ENCODE measurements around the gene LRRIQ1. TPM values are rescaled to one million over a fixed set of nuclear protein-coding genes. Genes with fewer than 3 reads are reported as not detected.
A peak's percentile ranks its signal among the peaks of the same experiment; 100 is the strongest.

The LRRIQ1 gene
- total RNA-seq, 2 donors from 2014 or later = 0.12 TPM; not detected in 1

GRCh38 chr12:85029456-85029855 is 6.7 kb upstream of the LRRIQ1 start:
- TF ChIP-seq CTCF (IDR thresholded peaks at IDR 0.05) = peak; percentile 15 to 65
- no peaks in the 10 kb centered on the region for H3K36me3 ChIP-seq
- DNase-seq (ENCODE audit: low spot score) = no peak
- no peaks in the 10 kb centered on the region for H3K4me1 ChIP-seq
- no peaks in the 10 kb centered on the region for H3K27me3 ChIP-seq
- H3K9me3 ChIP-seq = no peaks in the 10 kb centered on the region
- no peak overlapping the region for H3K27ac ChIP-seq
- no peak overlapping the region for H3K4me3 ChIP-seq

- Histone ChIP-seq H3K4me3 (peak overlapping the region; percentile 48 to 53), H3K27me3 (no peaks in the 10 kb centered on the region), H3K36me3 (no peaks in the 10 kb centered on the region), H3K9me3 (no peaks in the 10 kb centered on the region), H3K27ac (no peak overlapping the region), H3K4me1 (no peaks in the 10 kb centered on the region)
- TF ChIP-seq CTCF (IDR thresholded peaks at IDR 0.05) = no peak
- no peak for DNase-seq (ENCODE audit: low spot score)
Observed at GRCh38 chr12:85036733-85037132, 582 bp downstream of the LRRIQ1 start.

GRCh38 chr12:85041395-85041794 is 5.2 kb downstream of the LRRIQ1 start:
- TF ChIP-seq CTCF (IDR thresholded peaks at IDR 0.05) = no peak
- no peaks in the 10 kb centered on the region for H3K27me3 ChIP-seq
- H3K9me3 ChIP-seq = no peaks in the 10 kb centered on the region
- DNase-seq (ENCODE audit: low spot score) = no peak
- no peaks in the 10 kb centered on the region for H3K4me1 ChIP-seq
- no peak overlapping the region for H3K27ac ChIP-seq
- no peaks in the 10 kb centered on the region for H3K36me3 ChIP-seq
- H3K4me3 ChIP-seq = no peak overlapping the region

- no peak for DNase-seq (ENCODE audit: low spot score)
- Histone ChIP-seq H3K4me1 (no peaks in the 10 kb centered on the region), H3K27me3 (no peaks in the 10 kb centered on the region), H3K4me3 (no peak overlapping the region), H3K27ac (no peak overlapping the region), H3K36me3 (no peaks in the 10 kb centered on the region), H3K9me3 (no peaks in the 10 kb centered on the region)
- TF ChIP-seq CTCF (IDR thresholded peaks at IDR 0.05) = no peak
Observed at GRCh38 chr12:85043829-85044228, 7.7 kb downstream of the LRRIQ1 start.

- Histone ChIP-seq H3K27me3 (no peaks in the 10 kb centered on the region), H3K36me3 (no peaks in the 10 kb centered on the region), H3K9me3 (no peaks in the 10 kb centered on the region), H3K4me3 (no peak overlapping the region), H3K4me1 (no peaks in the 10 kb centered on the region), H3K27ac (no peak overlapping the region)
- DNase-seq (ENCODE audit: low spot score) = no peak
- TF ChIP-seq CTCF (IDR thresholded peaks at IDR 0.05) = peak; percentile 46 to 76
Observed at GRCh38 chr12:85057370-85057963, 21.3 kb downstream of the LRRIQ1 start.

GRCh38 chr12:85058339-85058738 is 22.2 kb downstream of the LRRIQ1 start:
- TF ChIP-seq CTCF (IDR thresholded peaks at IDR 0.05) = no peak
- Histone ChIP-seq H3K27me3 (no peaks in the 10 kb centered on the region), H3K27ac (no peak overlapping the region), H3K4me3 (no peak overlapping the region), H3K36me3 (no peaks in the 10 kb centered on the region), H3K4me1 (no peaks in the 10 kb centered on the region), H3K9me3 (no peaks in the 10 kb centered on the region)
- no peak for DNase-seq (ENCODE audit: low spot score)
